Astrocyte (in vitro differentiated cells and primary cell): ENCODE data around the gene USP31. TPM values are rescaled to one million over a fixed set of nuclear protein-coding genes. Genes with fewer than 3 reads are reported as not detected.
A peak's percentile ranks its signal among the peaks of the same experiment; 100 is the strongest.

Experiments used
- DNase-seq: peaks from one replicate; pipeline ENCODE4 v3.0.0-alpha.2; 2010; ENCODE audit warnings: low read depth
- FAIRE-seq: peaks from 2 replicates; lab custom pipeline; 2011; peaks lifted over from hg19 to GRCh38; lab: Jason Lieb, UNC
- H2AFZ ChIP-seq: 2 replicates; pipeline ENCODE4 v1.6.0; 2012; ENCODE audit warnings: low read depth, low read length, inconsistent platforms
- H3K27ac ChIP-seq: 2 replicates; pipeline ENCODE4 v1.5.1; 2011; ENCODE audit warnings: low read depth, low read length, inconsistent platforms
- H3K27me3 ChIP-seq: 2 replicates; pipeline ENCODE4 v1.6.0; 2011; ENCODE audit warnings: low read length, inconsistent platforms; ENCODE audit not compliant: insufficient read depth
- H3K36me3 ChIP-seq: 2 replicates; pipeline ENCODE4 v1.5.1; 2011; ENCODE audit warnings: low read length, inconsistent platforms; ENCODE audit not compliant: insufficient read depth
- H3K4me1 ChIP-seq: 2 replicates; pipeline ENCODE4 v1.5.1; 2011; ENCODE audit warnings: low read length, inconsistent platforms; ENCODE audit not compliant: insufficient read depth
- H3K4me2 ChIP-seq: 2 replicates; pipeline ENCODE4 v1.6.0; 2012; ENCODE audit warnings: low read length, inconsistent platforms
- H3K4me3 ChIP-seq: 2 replicates; pipeline ENCODE4 v1.5.1; 2011; ENCODE audit warnings: low read depth, mild to moderate bottlenecking, low read length, inconsistent platforms; ENCODE audit not compliant: insufficient read depth
- H3K79me2 ChIP-seq: 2 replicates; pipeline ENCODE4 v1.6.0; 2012; ENCODE audit warnings: mild to moderate bottlenecking, low read length, inconsistent platforms; ENCODE audit not compliant: insufficient read depth
- H3K9ac ChIP-seq: 2 replicates; pipeline ENCODE4 v1.6.0; 2012; ENCODE audit warnings: mild to moderate bottlenecking, low read length, inconsistent platforms
- H3K9me3 ChIP-seq: 2 replicates; pipeline ENCODE4 v1.5.1; 2012; ENCODE audit warnings: low read depth, mild to moderate bottlenecking, low read length, inconsistent platforms; ENCODE audit not compliant: insufficient read depth
- H4K20me1 ChIP-seq: 2 replicates; pipeline ENCODE4 v1.6.0; 2012; ENCODE audit warnings: low read length, inconsistent platforms; ENCODE audit not compliant: insufficient read depth
- H3K27ac Mint-ChIP-seq: one replicate; pipeline ENCODE4 v1.8.0; 2021; ENCODE audit warnings: mild to moderate bottlenecking, mixed read lengths; ENCODE audit not compliant: unreplicated experiment
- H3K27me3 Mint-ChIP-seq: one replicate; pipeline ENCODE4 v1.8.0; 2021; ENCODE audit warnings: low read depth, mixed read lengths; ENCODE audit not compliant: unreplicated experiment
- H3K36me3 Mint-ChIP-seq: one replicate; pipeline ENCODE4 v1.8.0; 2021; ENCODE audit warnings: low read depth, mixed read lengths; ENCODE audit not compliant: unreplicated experiment
- H3K4me1 Mint-ChIP-seq: one replicate; pipeline ENCODE4 v1.8.0; 2021; ENCODE audit warnings: low read depth, mixed read lengths; ENCODE audit not compliant: unreplicated experiment
- H3K4me3 Mint-ChIP-seq: one replicate; pipeline ENCODE4 v1.8.0; 2021; ENCODE audit warnings: mild to moderate bottlenecking, moderate library complexity, mixed read lengths; ENCODE audit not compliant: unreplicated experiment
- H3K9me3 Mint-ChIP-seq: one replicate; pipeline ENCODE4 v1.8.0; 2021; ENCODE audit warnings: mild to moderate bottlenecking, mixed read lengths; ENCODE audit not compliant: unreplicated experiment
- CTCF ChIP-seq: IDR thresholded peaks from 2 replicates; pipeline ENCODE4 v1.5.1; 2011; ENCODE audit warnings: low read depth, mild to moderate bottlenecking, inconsistent platforms, low read length, moderate library complexity; ENCODE audit not compliant: insufficient read depth
- EZH2 ChIP-seq: IDR thresholded peaks from 2 replicates; pipeline ENCODE4 v1.6.1; 2012; ENCODE audit warnings: mild to moderate bottlenecking, low read length, inconsistent platforms; ENCODE audit not compliant: insufficient read depth
- total RNA-seq: library from RNA; stranded (reverse); gene quantifications from 2 replicates; pipeline ENCODE4 v1.2.1, GENCODE V29; 2021

The USP31 gene
- total RNA-seq, 1 donor from 2014 or later, result 9.4 TPM

- Histone ChIP-seq H3K9ac (no peak overlapping the region), H3K27me3 (no peaks in the 10 kb centered on the region), H3K9me3 (no peaks in the 10 kb centered on the region), H3K36me3 (no peaks in the 10 kb centered on the region), H4K20me1 (peaks cover 63% of the 10 kb centered on the region), H3K27ac (no peak overlapping the region), H3K79me2 (peaks cover 90% of the 10 kb centered on the region), H2AFZ (no peak overlapping the region), H3K4me2 (no peak overlapping the region), H3K4me1 (peaks cover 5% of the 10 kb centered on the region), H3K4me3 (no peak overlapping the region)
- peaks cover 7% of the 10 kb centered on the region for H3K4me1 Mint-ChIP-seq
- peaks cover 3% of the 10 kb centered on the region for H3K9me3 Mint-ChIP-seq
- no peak overlapping the region for H3K27ac Mint-ChIP-seq
- H3K27me3 Mint-ChIP-seq, result no peaks in the 10 kb centered on the region
- TF ChIP-seq EZH2 (no peak), CTCF (no peak)
- no peak overlapping the region for H3K4me3 Mint-ChIP-seq
- DNase-seq, result no peak
- FAIRE-seq, result no peak
- no peaks in the 10 kb centered on the region for H3K36me3 Mint-ChIP-seq
These were observed 24.0 kb downstream of the USP31 start for GRCh38 chr16:23125277-23125676.

GRCh38 chr16:23124315-23124714, 24.9 kb downstream of the USP31 start:
- Mint-ChIP-seq H3K36me3 (no peaks in the 10 kb centered on the region), H3K9me3 (peaks cover 3% of the 10 kb centered on the region), H3K4me3 (no peak overlapping the region), H3K4me1 (peaks cover 8% of the 10 kb centered on the region), H3K27ac (no peak overlapping the region), H3K27me3 (no peaks in the 10 kb centered on the region)
- FAIRE-seq (peak; percentile 91), DNase-seq (peak; percentile 78)
- Histone ChIP-seq H4K20me1 (peaks cover 64% of the 10 kb centered on the region), H3K27ac (peak overlapping the region; percentile 12), H3K9ac (no peak overlapping the region), H3K36me3 (no peaks in the 10 kb centered on the region), H2AFZ (no peak overlapping the region), H3K4me3 (no peak overlapping the region), H3K4me2 (peak overlapping the region; percentile 34), H3K9me3 (no peaks in the 10 kb centered on the region), H3K4me1 (peaks cover 5% of the 10 kb centered on the region), H3K79me2 (peaks cover 90% of the 10 kb centered on the region), H3K27me3 (no peaks in the 10 kb centered on the region)
- TF ChIP-seq EZH2 (no peak), CTCF (no peak)

GRCh38 chr16:23122144-23122543, 27.1 kb downstream of the USP31 start:
- Mint-ChIP-seq H3K9me3 (peaks cover 3% of the 10 kb centered on the region), H3K27me3 (no peaks in the 10 kb centered on the region), H3K4me1 (peaks cover 12% of the 10 kb centered on the region), H3K27ac (no peak overlapping the region), H3K4me3 (no peak overlapping the region), H3K36me3 (no peaks in the 10 kb centered on the region)
- FAIRE-seq, result no peak
- no peak for DNase-seq
- no peak overlapping the region for H2AFZ ChIP-seq
- H4K20me1 ChIP-seq, result peaks cover 61% of the 10 kb centered on the region
- no peak overlapping the region for H3K27ac ChIP-seq
- no peaks in the 10 kb centered on the region for H3K36me3 ChIP-seq
- H3K27me3 ChIP-seq, result no peaks in the 10 kb centered on the region
- H3K79me2 ChIP-seq, result peaks cover 85% of the 10 kb centered on the region
- TF ChIP-seq CTCF (no peak), EZH2 (no peak)
- H3K4me1 ChIP-seq, result peaks cover 5% of the 10 kb centered on the region
- H3K4me2 ChIP-seq, result no peak overlapping the region
- H3K9me3 ChIP-seq, result no peaks in the 10 kb centered on the region
- H3K9ac ChIP-seq, result no peak overlapping the region
- H3K4me3 ChIP-seq, result no peak overlapping the region
